Testis (tissue), 3 donors: ENCODE data around the gene TMED10. TPM values are rescaled to one million over a fixed set of nuclear protein-coding genes. Genes with fewer than 3 reads are reported as not detected.

Experiments used
- DNase-seq: peaks from one replicate; pipeline ENCODE4 v3.0.0-alpha.2; 2019
- H3K27ac ChIP-seq, 2 donors: fragments of 200-600 bp; sonication (generic); one replicate each; pipeline ENCODE4 v1.5.1; 2019
- H3K27me3 ChIP-seq: fragments of 200-600 bp; sonication (generic); one replicate; pipeline ENCODE4 v1.5.1; 2019
- H3K36me3 ChIP-seq: fragments of 200-600 bp; sonication (generic); one replicate; pipeline ENCODE4 v1.5.1; 2017; ENCODE audit warnings: low read depth; ENCODE audit errors: missing control alignments
- H3K4me1 ChIP-seq: fragments of 200-600 bp; sonication (generic); one replicate; pipeline ENCODE4 v1.5.1; 2019
- H3K4me3 ChIP-seq, 2 donors: fragments of 200-600 bp; sonication (generic); one replicate each; pipeline ENCODE4 v1.5.1; 2017 to 2019
- H3K9me3 ChIP-seq: fragments of 200-600 bp; sonication (generic); one replicate; pipeline ENCODE4 v1.5.1; 2017
- POLR2A ChIP-seq: fragments of 450-650 bp; IDR thresholded peaks from one replicate; pipeline ENCODE4 v1.6.1; 2017; ENCODE audit warnings: antibody characterized with exemption, mild to moderate bottlenecking, moderate library complexity
- WGBS, 2 donors: methylation state at CpG; one replicate each; pipeline ENCODE4 v1.1.5; 2018; 5-methylcytosine and 5-hydroxymethylcytosine counted together
- intact Hi-C: fragments of 100-400 bp; cut with DNase I; formaldehyde crosslinking; loops from one replicate; pipeline ENCODE4 v1.15.1; 2023; ENCODE audit warnings: low total_unique reads
- polyA plus RNA-seq: library from polyadenylated mRNA; stranded (reverse); fragments of 350-450 nt; fragmentation: Illumina TruSeq; extraction: RNeasy Lipid Tissue Mini Kit (QIAGEN cat#74804); gene quantifications from one replicate; pipeline ENCODE4 v1.2.3, GENCODE V29; 2014; ENCODE audit warnings: low read depth, low replicate concordance; ENCODE audit not compliant: insufficient read depth
- total RNA-seq, 2 donors: library from RNA; depleted of rRNA; stranded (reverse); fragments of >200 nt; gene quantifications; one replicate each; pipeline ENCODE4 v1.2.3, GENCODE V29; 2016
- TF ChIP-seq, protein P1 (sequence below), 3 experiments: fragments of 450-650 bp in 2 of 3; fragments of 200-600 bp in 1 of 3; sonication (generic) in 1 of 3; IDR thresholded peaks; one replicate each; pipeline ENCODE4 v1.5.1; 2016 to 2019; ENCODE audit warnings: antibody characterized with exemption in 3 of 3, mild to moderate bottlenecking in 2 of 3, moderate library complexity in 1 of 3

Gene TMED10
- total and polyA plus RNA-seq, 3 donors from 2014 or later = 255 to 417 (median 334) TPM

DNA sequence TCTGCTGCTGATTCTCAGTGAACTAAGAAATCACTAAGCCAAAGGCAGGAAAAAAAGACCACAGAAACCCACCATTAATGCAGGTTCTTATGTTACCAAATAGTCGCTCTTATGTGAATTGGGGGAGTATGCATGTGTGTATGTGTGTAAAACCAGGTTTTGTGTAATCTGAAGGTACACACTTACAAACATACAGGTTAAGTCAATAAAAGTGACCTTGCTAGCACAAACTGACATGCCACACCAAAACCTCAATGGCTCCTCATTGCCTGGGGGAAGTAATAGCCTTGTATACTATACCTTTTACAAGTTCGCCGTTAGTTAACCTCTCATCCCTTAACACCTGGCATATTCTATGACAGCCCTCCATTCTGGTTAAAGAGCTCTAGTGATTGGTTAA is 29.8 kb upstream of the TMED10 start:
- Histone ChIP-seq H3K9me3 (no peaks in the 10 kb centered on the region), H3K27me3 (no peaks in the 10 kb centered on the region), H3K4me3 (no peak overlapping the region), H3K4me1 (no peaks in the 10 kb centered on the region), H3K27ac (no peak overlapping the region), H3K36me3 (no peaks in the 10 kb centered on the region)
- no peak for TF ChIP-seq POLR2A
- TF ChIP-seq, protein P1, sequence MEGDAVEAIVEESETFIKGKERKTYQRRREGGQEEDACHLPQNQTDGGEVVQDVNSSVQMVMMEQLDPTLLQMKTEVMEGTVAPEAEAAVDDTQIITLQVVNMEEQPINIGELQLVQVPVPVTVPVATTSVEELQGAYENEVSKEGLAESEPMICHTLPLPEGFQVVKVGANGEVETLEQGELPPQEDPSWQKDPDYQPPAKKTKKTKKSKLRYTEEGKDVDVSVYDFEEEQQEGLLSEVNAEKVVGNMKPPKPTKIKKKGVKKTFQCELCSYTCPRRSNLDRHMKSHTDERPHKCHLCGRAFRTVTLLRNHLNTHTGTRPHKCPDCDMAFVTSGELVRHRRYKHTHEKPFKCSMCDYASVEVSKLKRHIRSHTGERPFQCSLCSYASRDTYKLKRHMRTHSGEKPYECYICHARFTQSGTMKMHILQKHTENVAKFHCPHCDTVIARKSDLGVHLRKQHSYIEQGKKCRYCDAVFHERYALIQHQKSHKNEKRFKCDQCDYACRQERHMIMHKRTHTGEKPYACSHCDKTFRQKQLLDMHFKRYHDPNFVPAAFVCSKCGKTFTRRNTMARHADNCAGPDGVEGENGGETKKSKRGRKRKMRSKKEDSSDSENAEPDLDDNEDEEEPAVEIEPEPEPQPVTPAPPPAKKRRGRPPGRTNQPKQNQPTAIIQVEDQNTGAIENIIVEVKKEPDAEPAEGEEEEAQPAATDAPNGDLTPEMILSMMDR (IDR thresholded peaks at IDR 0.05) = no peak
- intact Hi-C loops = no loop called here
- WGBS, 2 donors = 95% methylated on average over 3 of the region's 3 CpGs
- no peak for DNase-seq

- TF ChIP-seq, protein P1 (IDR thresholded peaks at IDR 0.05) = no peak
- TF ChIP-seq POLR2A = no peak
Measured at GRCh38 chr14:75205591-75205990, 29.2 kb upstream of the TMED10 start.

GRCh38 chr14:75204116-75204515 is 27.7 kb upstream of the TMED10 start:
- Histone ChIP-seq H3K27ac (no peak overlapping the region), H3K36me3 (no peaks in the 10 kb centered on the region), H3K4me3 (no peak overlapping the region), H3K9me3 (no peaks in the 10 kb centered on the region), H3K4me1 (no peaks in the 10 kb centered on the region), H3K27me3 (no peaks in the 10 kb centered on the region)
- DNase-seq = peak; percentile 20
- TF ChIP-seq POLR2A = no peak
- TF ChIP-seq, protein P1 (IDR thresholded peaks at IDR 0.05) = no peak
- 65 to 68% methylated on average over 3 of the region's 3 CpGs for WGBS, 2 donors
- intact Hi-C loops = no loop called here

More at GRCh38 chr14:75205591-75205990, 29.2 kb upstream of the TMED10 start:
- Histone ChIP-seq H3K27me3 (no peaks in the 10 kb centered on the region), H3K36me3 (no peaks in the 10 kb centered on the region), H3K27ac (no peak overlapping the region), H3K4me3 (no peak overlapping the region), H3K4me1 (no peaks in the 10 kb centered on the region), H3K9me3 (no peaks in the 10 kb centered on the region)
- DNase-seq = no peak
- WGBS, 2 donors = 77 to 84% methylated on average over 3 of the region's 3 CpGs
- intact Hi-C loops = no loop called here

- TF ChIP-seq, protein P1 (IDR thresholded peaks at IDR 0.05) = no peak
- TF ChIP-seq POLR2A = no peak
Measured at GRCh38 chr14:75202657-75203056, 26.2 kb upstream of the TMED10 start.

GRCh38 chr14:75201087-75201486 is 24.7 kb upstream of the TMED10 start:
- intact Hi-C loops = no loop called here
- no peaks in the 10 kb centered on the region for H3K27me3 ChIP-seq
- no peak overlapping the region for H3K27ac ChIP-seq
- TF ChIP-seq, protein P1 (IDR thresholded peaks at IDR 0.05) = no peak
- TF ChIP-seq POLR2A = no peak
- WGBS, 2 donors = 77 to 82% methylated on average over 6 of the region's 6 CpGs
- H3K36me3 ChIP-seq = no peaks in the 10 kb centered on the region
- DNase-seq = no peak
- no peaks in the 10 kb centered on the region for H3K4me1 ChIP-seq
- no peaks in the 10 kb centered on the region for H3K9me3 ChIP-seq
- H3K4me3 ChIP-seq = no peak overlapping the region

More at GRCh38 chr14:75202657-75203056, 26.2 kb upstream of the TMED10 start:
- Histone ChIP-seq H3K9me3 (no peaks in the 10 kb centered on the region), H3K4me1 (no peaks in the 10 kb centered on the region), H3K36me3 (no peaks in the 10 kb centered on the region), H3K27me3 (no peaks in the 10 kb centered on the region), H3K27ac (no peak overlapping the region), H3K4me3 (no peak overlapping the region)
- intact Hi-C loops = no loop called here
- 49 to 69% methylated on average over 2 of the region's 2 CpGs for WGBS, 2 donors
- no peak for DNase-seq
